HepG2 (cell line): ENCODE measurements around the gene STPG4. TPM values are rescaled to one million over a fixed set of nuclear protein-coding genes. Genes with fewer than 3 reads are reported as not detected.

Experiments
- ARNT ChIP-seq: fragments of 450-650 bp; IDR thresholded peaks from 2 replicates; pipeline ENCODE4 v1.6.1; 2017
- ATAD3A ChIP-seq: sonication (generic); formaldehyde crosslinking; IDR thresholded peaks from 2 replicates; pipeline ENCODE4 v1.4.0; 2020; ENCODE audit warnings: missing genetic modification reagents
- DMAP1 ChIP-seq: IDR thresholded peaks from 2 replicates; pipeline ENCODE4 v1.6.1; 2016
- GATAD2A ChIP-seq: IDR thresholded peaks from 2 replicates; pipeline ENCODE4 v1.6.1; 2016
- HNF1A ChIP-seq, 2 experiments: sonication (generic) in 1 of 2; formaldehyde crosslinking in 1 of 2; IDR thresholded peaks; 2 replicates each; pipeline versions ENCODE4 v1.4.0 to v1.6.1; 2016 to 2020; ENCODE audit warnings: borderline replicate concordance in 1 of 2, low read depth in 1 of 2, mild to moderate bottlenecking in 1 of 2, missing genetic modification reagents in 1 of 2
- KAT8 ChIP-seq: IDR thresholded peaks from 2 replicates; pipeline ENCODE4 v1.6.1; 2016; ENCODE audit warnings: missing genetic modification reagents, missing compliant biosample characterization
- KLF6 ChIP-seq: IDR thresholded peaks from 2 replicates; pipeline ENCODE4 v1.8.0; 2016; ENCODE audit warnings: missing biosample characterization, missing genetic modification reagents
- MAZ ChIP-seq, 2 experiments: sonication (generic) in 1 of 2; formaldehyde crosslinking in 1 of 2; IDR thresholded peaks; 2 replicates each; pipeline versions ENCODE4 v1.5.0 to v1.6.1; 2012 to 2020; ENCODE audit warnings: low read depth in 2 of 2, mild to moderate bottlenecking in 2 of 2, borderline replicate concordance in 1 of 2, improper control_type of control experiment in 1 of 2, low read length in 1 of 2, missing genetic modification reagents in 1 of 2, moderate library complexity in 1 of 2
- PRPF4 ChIP-seq: fragments of 200-400 bp; formaldehyde crosslinking; IDR thresholded peaks from 2 replicates; pipeline ENCODE4 v1.6.1; 2016; ENCODE audit warnings: low read length, low read depth; ENCODE audit not compliant: poor library complexity, severe bottlenecking
- SAP130 ChIP-seq: IDR thresholded peaks from 2 replicates; pipeline ENCODE4 v1.6.1; 2016; ENCODE audit warnings: low read depth
- SPEN ChIP-seq: sonication (generic); formaldehyde crosslinking; IDR thresholded peaks from 2 replicates; pipeline ENCODE4 v1.5.1; 2020; ENCODE audit warnings: low read depth, mild to moderate bottlenecking, missing genetic modification reagents
- TBX3 ChIP-seq: fragments of 450-650 bp; IDR thresholded peaks from 2 replicates; pipeline ENCODE4 v1.6.1; 2017; ENCODE audit warnings: antibody characterized with exemption, mild to moderate bottlenecking, inconsistent platforms, borderline replicate concordance
- ZBTB4 ChIP-seq: sonication (generic); formaldehyde crosslinking; IDR thresholded peaks from 2 replicates; pipeline ENCODE4 v1.4.0; 2020; ENCODE audit warnings: missing genetic modification reagents, mild to moderate bottlenecking, borderline replicate concordance
- ZFP37 ChIP-seq: sonication (generic); formaldehyde crosslinking; IDR thresholded peaks from 2 replicates; pipeline ENCODE4 v1.4.0; 2020; ENCODE audit warnings: missing genetic modification reagents, borderline replicate concordance
- ZFY ChIP-seq: sonication (generic); formaldehyde crosslinking; IDR thresholded peaks from 2 replicates; pipeline ENCODE4 v1.4.0; 2020; ENCODE audit warnings: missing genetic modification reagents
- ZGPAT ChIP-seq: IDR thresholded peaks from 2 replicates; pipeline ENCODE4 v1.6.1; 2016; ENCODE audit warnings: mild to moderate bottlenecking
- ZNF224 ChIP-seq: sonication (generic); formaldehyde crosslinking; IDR thresholded peaks from 2 replicates; pipeline ENCODE4 v1.5.0; 2020; ENCODE audit warnings: mild to moderate bottlenecking, missing genetic modification reagents
- ZNF589 ChIP-seq: sonication (generic); formaldehyde crosslinking; conservative IDR thresholded peaks from 2 replicates; pipeline ENCODE4 v1.8.0; 2022; ENCODE audit warnings: mild to moderate bottlenecking, moderate library complexity, missing genetic modification reagents
- ZNF816 ChIP-seq: sonication (generic); formaldehyde crosslinking; IDR thresholded peaks from 2 replicates; pipeline ENCODE4 v1.8.0; 2022; ENCODE audit warnings: missing genetic modification reagents, mild to moderate bottlenecking, borderline replicate concordance
- ZNF850 ChIP-seq: sonication (generic); formaldehyde crosslinking; conservative IDR thresholded peaks from 2 replicates; pipeline ENCODE4 v1.9.0; 2021; ENCODE audit warnings: mild to moderate bottlenecking, missing genetic modification reagents
- polyA plus RNA-seq, 8 experiments: library from polyadenylated mRNA; depleted of rRNA in 3 of 8; stranded (reverse) in 7 of 8; unstranded in 1 of 8; fragments of >200 nt; fragmentation: Illumina TruSeq in 4 of 8; extraction: Trizol in 4 of 8; gene quantifications; 2 replicates each; pipeline versions ENCODE4 v1.2.1 to v1.2.3, GENCODE V29; 2011 to 2016; ENCODE audit warnings: low read depth in 4 of 8, missing spikeins in 1 of 8, mixed read lengths in 1 of 8; ENCODE audit not compliant: insufficient read depth in 1 of 8
- total RNA-seq, 5 experiments: library from RNA; depleted of rRNA; stranded (reverse); fragments of >200 nt; fragmentation: Illumina TruSeq; extraction: Trizol; gene quantifications; 2 replicates each; pipeline ENCODE4 v1.2.3, GENCODE V29; 2016; ENCODE audit warnings: low read depth in 1 of 5
- TF ChIP-seq, protein P1 (sequence below): IDR thresholded peaks from 2 replicates; pipeline ENCODE4 v1.6.1; 2016; ENCODE audit warnings: missing genetic modification reagents, missing compliant biosample characterization

Gene STPG4
- total and polyA plus RNA-seq, 2 of the 13 experiments (the other 11 are each of a cell fraction or from before 2014, with no cell fraction given): 0.11 to 0.15 TPM

DNA sequence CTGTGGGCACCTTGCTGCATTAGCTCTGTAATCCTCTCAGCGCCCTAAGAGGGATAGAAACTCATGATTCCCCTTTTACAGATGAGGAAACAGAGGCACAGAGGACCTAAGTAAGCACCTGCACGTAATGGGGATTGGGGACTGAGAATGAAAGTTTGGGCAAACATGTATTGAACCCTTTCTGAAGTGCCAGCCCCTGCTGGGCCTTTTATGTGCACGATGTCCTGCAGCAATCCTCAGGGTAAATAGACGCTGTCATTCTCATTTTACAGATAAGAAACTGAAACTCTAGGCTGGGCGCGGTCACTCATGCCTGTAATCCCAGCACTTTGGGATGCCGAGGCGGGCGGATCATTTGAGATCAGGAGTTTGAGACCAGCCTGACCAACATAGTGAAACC, 117.4 kb downstream of the STPG4 start (continued):
- TF ChIP-seq HNF1A (IDR thresholded peaks at IDR 0.05; ENCODE audit: low read depth): no peak
- no peak for TF ChIP-seq HNF1A (CRISPR knock-in tag; IDR thresholded peaks at IDR 0.05; ENCODE audit: borderline replicate concordance)
- TF ChIP-seq SAP130 (CRISPR knock-in tag): peak; percentile 40
- TF ChIP-seq ZBTB4 (CRISPR knock-in tag): peak; percentile 91; the same call in 1 of the 2 replicates
- TF ChIP-seq ZNF589 (CRISPR knock-in tag): no peak
- TF ChIP-seq KAT8 (CRISPR knock-in tag): no peak
- no peak for TF ChIP-seq ARNT
- TF ChIP-seq ZFP37 (CRISPR knock-in tag): no peak
- TF ChIP-seq SPEN (CRISPR knock-in tag): 0 out of 2 replicates have a peak, but pooled peaks have one; percentile 28
- TF ChIP-seq, protein P1, sequence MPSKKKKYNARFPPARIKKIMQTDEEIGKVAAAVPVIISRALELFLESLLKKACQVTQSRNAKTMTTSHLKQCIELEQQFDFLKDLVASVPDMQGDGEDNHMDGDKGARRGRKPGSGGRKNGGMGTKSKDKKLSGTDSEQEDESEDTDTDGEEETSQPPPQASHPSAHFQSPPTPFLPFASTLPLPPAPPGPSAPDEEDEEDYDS (CRISPR knock-in tag): no peak
- TF ChIP-seq KLF6: no peak
- no peak for TF ChIP-seq DMAP1 (CRISPR knock-in tag)
- TF ChIP-seq ZFY (CRISPR knock-in tag): no peak
- peak; percentile 64; the same call in 1 of the 2 replicates for TF ChIP-seq GATAD2A
- TF ChIP-seq ZNF224 (CRISPR knock-in tag): no peak
- no peak for TF ChIP-seq TBX3
- TF ChIP-seq ATAD3A (CRISPR knock-in tag): no peak
- TF ChIP-seq ZGPAT: 0 out of 2 replicates have a peak, but pooled peaks have one; percentile 33
- TF ChIP-seq MAZ (IDR thresholded peaks at IDR 0.05; ENCODE audit: borderline replicate concordance, low read depth, low read length): no peak
- 0 out of 2 replicates have a peak, but pooled peaks have one; percentile 24 for TF ChIP-seq MAZ (CRISPR knock-in tag; IDR thresholded peaks at IDR 0.05; ENCODE audit: low read depth)
- TF ChIP-seq ZNF850 (CRISPR knock-in tag): no peak
- TF ChIP-seq ZNF816 (CRISPR knock-in tag): no peak
- TF ChIP-seq PRPF4: peak; percentile 6
